WERI-Rb-1 (cell line): ENCODE data around the gene PWP2.
"Not testable (repeated sequence)": the region's sequence is repeated elsewhere in the genome, so short reads cannot be mapped to it uniquely, and the experiment has no call there.

Experiments used
- DNase-seq: peaks from one replicate; pipeline ENCODE4 v3.0.0-alpha.2; 2020
- H3K27ac ChIP-seq: fragments of 250-450 bp; sonication (Bioruptor Pico); 2 replicates; pipeline ENCODE4 v1.5.1; 2020; ENCODE audit warnings: mild to moderate bottlenecking, moderate library complexity
- H3K27me3 ChIP-seq: fragments of 250-450 bp; sonication (Bioruptor Pico); 2 replicates; pipeline ENCODE4 v1.5.1; 2021; ENCODE audit warnings: mild to moderate bottlenecking, low read depth, moderate library complexity; ENCODE audit not compliant: insufficient read depth, severe bottlenecking
- H3K36me3 ChIP-seq: fragments of 250-450 bp; sonication (Bioruptor Pico); 2 replicates; pipeline ENCODE4 v1.5.1; 2020; ENCODE audit warnings: mild to moderate bottlenecking, moderate library complexity
- H3K4me3 ChIP-seq: 2 replicates; pipeline ENCODE4 v1.5.1; 2011; ENCODE audit warnings: low read depth, mild to moderate bottlenecking, control low read depth, low read length
- H3K9me3 ChIP-seq: fragments of 250-450 bp; sonication (Bioruptor Pico); 2 replicates; pipeline ENCODE4 v1.5.1; 2021; ENCODE audit warnings: mild to moderate bottlenecking, moderate library complexity; ENCODE audit not compliant: severe bottlenecking

PWP2 gene

GRCh38 chr21:44153889-44154228 is 46.7 kb downstream of the PWP2 start:
- H3K4me3 ChIP-seq, H3K27me3 ChIP-seq, H3K27ac ChIP-seq, H3K9me3 ChIP-seq, H3K36me3 ChIP-seq, DNase-seq: not testable (repeated sequence)

GRCh38 chr21:44154816-44155230 is 47.6 kb downstream of the PWP2 start:
- not testable (repeated sequence) for H3K27ac ChIP-seq, H3K27me3 ChIP-seq, H3K36me3 ChIP-seq, H3K9me3 ChIP-seq, DNase-seq, H3K4me3 ChIP-seq

GRCh38 chr21:44155231-44155993 is 48.2 kb downstream of the PWP2 start:
- H3K27ac ChIP-seq, H3K4me3 ChIP-seq, H3K27me3 ChIP-seq, H3K36me3 ChIP-seq, DNase-seq, H3K9me3 ChIP-seq: not testable (repeated sequence)

GRCh38 chr21:44155994-44156380 is 48.8 kb downstream of the PWP2 start:
- H3K27ac ChIP-seq, H3K27me3 ChIP-seq, H3K9me3 ChIP-seq, H3K36me3 ChIP-seq, H3K4me3 ChIP-seq, DNase-seq: not testable (repeated sequence)

- not testable (repeated sequence) for H3K9me3 ChIP-seq, DNase-seq, H3K4me3 ChIP-seq, H3K36me3 ChIP-seq, H3K27me3 ChIP-seq, H3K27ac ChIP-seq
Measured at GRCh38 chr21:44157439-44158081, 50.4 kb downstream of the PWP2 start.

GRCh38 chr21:44158082-44158468 is 50.9 kb downstream of the PWP2 start:
- DNase-seq, H3K36me3 ChIP-seq, H3K27ac ChIP-seq, H3K4me3 ChIP-seq, H3K9me3 ChIP-seq, H3K27me3 ChIP-seq: not testable (repeated sequence)

GRCh38 chr21:44159349-44160297 is 52.4 kb downstream of the PWP2 start:
- H3K27ac ChIP-seq: not testable (repeated sequence)

GRCh38 chr21:44160298-44160672 is 53.1 kb downstream of the PWP2 start:
- H3K36me3 ChIP-seq, H3K27me3 ChIP-seq, H3K4me3 ChIP-seq, H3K9me3 ChIP-seq, H3K27ac ChIP-seq, DNase-seq: not testable (repeated sequence)

More at GRCh38 chr21:44159349-44160297, 52.4 kb downstream of the PWP2 start:
- H3K36me3 ChIP-seq, H3K27me3 ChIP-seq, H3K9me3 ChIP-seq, H3K4me3 ChIP-seq, DNase-seq: not testable (repeated sequence)

- H3K27ac ChIP-seq, H3K27me3 ChIP-seq, H3K4me3 ChIP-seq, H3K9me3 ChIP-seq, H3K36me3 ChIP-seq, DNase-seq: not testable (repeated sequence)
Measured at GRCh38 chr21:44160821-44161220, 53.6 kb downstream of the PWP2 start.

- not testable (repeated sequence) for H3K27ac ChIP-seq, H3K36me3 ChIP-seq, H3K9me3 ChIP-seq, H3K27me3 ChIP-seq, DNase-seq, H3K4me3 ChIP-seq
Measured at GRCh38 chr21:44163167-44163653, 56.0 kb downstream of the PWP2 start.

GRCh38 chr21:44165933-44166332 is 58.7 kb downstream of the PWP2 start:
- not testable (repeated sequence) for DNase-seq, H3K9me3 ChIP-seq, H3K27me3 ChIP-seq, H3K36me3 ChIP-seq, H3K27ac ChIP-seq, H3K4me3 ChIP-seq

GRCh38 chr21:44167527-44167926 is 60.3 kb downstream of the PWP2 start:
- H3K36me3 ChIP-seq, H3K27ac ChIP-seq, DNase-seq, H3K4me3 ChIP-seq, H3K9me3 ChIP-seq, H3K27me3 ChIP-seq: not testable (repeated sequence)

GRCh38 chr21:44170326-44170725 is 63.1 kb downstream of the PWP2 start:
- not testable (repeated sequence) for H3K4me3 ChIP-seq, H3K27ac ChIP-seq, H3K9me3 ChIP-seq, H3K36me3 ChIP-seq, DNase-seq, H3K27me3 ChIP-seq

- not testable (repeated sequence) for H3K4me3 ChIP-seq, DNase-seq, H3K27me3 ChIP-seq, H3K36me3 ChIP-seq, H3K9me3 ChIP-seq, H3K27ac ChIP-seq
Measured at GRCh38 chr21:44170863-44171262, 63.7 kb downstream of the PWP2 start.
